A549 (cell line): ENCODE data around the gene RUNDC1.

ENCODE experiments used
- EHMT2 ChIP-seq: fragments of 200-600 bp; sonication (generic); IDR thresholded peaks from 2 replicates; pipeline ENCODE4 v1.6.1; 2016; ENCODE audit warnings: antibody characterized with exemption, low read depth, mild to moderate bottlenecking, moderate library complexity
- EP300 ChIP-seq, 2 experiments: fragments of >200 bp; sonication (Bioruptor Twin); formaldehyde crosslinking; IDR thresholded peaks; 2 replicates in 1 of 2; 3 replicates in 1 of 2; pipeline ENCODE4 v1.6.1; 2016 to 2017
- JUNB ChIP-seq: fragments of >200 bp; sonication (Bioruptor Twin); formaldehyde crosslinking; IDR thresholded peaks from 2 replicates; pipeline ENCODE4 v1.6.1; 2016
- MYC ChIP-seq: IDR thresholded peaks from 2 replicates; pipeline ENCODE4 v1.6.1; 2012; ENCODE audit warnings: mild to moderate bottlenecking, inconsistent platforms, low read length, improper control_type of control experiment, borderline replicate concordance
- RCOR1 ChIP-seq: fragments of 150-350 bp; IDR thresholded peaks from 2 replicates; pipeline ENCODE4 v1.6.1; 2014; ENCODE audit warnings: antibody characterized with exemption, low read length, low read depth
- TF ChIP-seq, protein P1 (sequence below): fragments of >200 bp; sonication (Bioruptor Twin); formaldehyde crosslinking; IDR thresholded peaks from 3 replicates; pipeline ENCODE4 v1.5.1; 2016

DNA sequence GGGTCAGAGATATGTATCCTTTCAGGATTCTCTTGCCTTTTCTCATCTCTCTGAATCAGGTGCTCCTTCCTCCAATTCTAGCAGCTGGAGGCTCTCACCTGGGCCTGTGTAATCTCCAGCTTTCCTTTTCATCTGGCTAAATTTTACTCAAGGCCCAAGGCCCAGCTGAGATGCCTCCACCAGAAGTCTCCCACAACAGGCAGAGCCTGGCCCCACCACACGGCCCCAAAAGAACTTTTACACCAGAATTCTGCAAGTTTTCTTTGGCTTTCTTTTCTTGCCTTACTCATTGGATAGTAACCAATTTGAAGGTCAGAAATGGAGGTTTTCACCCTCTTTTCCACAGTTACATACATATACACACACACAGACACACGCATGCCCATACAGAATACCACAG is 59.3 kb downstream of the RUNDC1 start:
- TF ChIP-seq EHMT2 (no peak), EP300 (IDR thresholded peaks at IDR 0.05) (no peak), JUNB (no peak), MYC (no peak), RCOR1 (no peak)
- TF ChIP-seq, protein P1, sequence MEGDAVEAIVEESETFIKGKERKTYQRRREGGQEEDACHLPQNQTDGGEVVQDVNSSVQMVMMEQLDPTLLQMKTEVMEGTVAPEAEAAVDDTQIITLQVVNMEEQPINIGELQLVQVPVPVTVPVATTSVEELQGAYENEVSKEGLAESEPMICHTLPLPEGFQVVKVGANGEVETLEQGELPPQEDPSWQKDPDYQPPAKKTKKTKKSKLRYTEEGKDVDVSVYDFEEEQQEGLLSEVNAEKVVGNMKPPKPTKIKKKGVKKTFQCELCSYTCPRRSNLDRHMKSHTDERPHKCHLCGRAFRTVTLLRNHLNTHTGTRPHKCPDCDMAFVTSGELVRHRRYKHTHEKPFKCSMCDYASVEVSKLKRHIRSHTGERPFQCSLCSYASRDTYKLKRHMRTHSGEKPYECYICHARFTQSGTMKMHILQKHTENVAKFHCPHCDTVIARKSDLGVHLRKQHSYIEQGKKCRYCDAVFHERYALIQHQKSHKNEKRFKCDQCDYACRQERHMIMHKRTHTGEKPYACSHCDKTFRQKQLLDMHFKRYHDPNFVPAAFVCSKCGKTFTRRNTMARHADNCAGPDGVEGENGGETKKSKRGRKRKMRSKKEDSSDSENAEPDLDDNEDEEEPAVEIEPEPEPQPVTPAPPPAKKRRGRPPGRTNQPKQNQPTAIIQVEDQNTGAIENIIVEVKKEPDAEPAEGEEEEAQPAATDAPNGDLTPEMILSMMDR: no peak
